Breast epithelium (tissue), 4 donors: Measurements from ENCODE around the gene ASIP. TPM values are rescaled to one million over a fixed set of nuclear protein-coding genes. Genes with fewer than 3 reads are reported as not detected.
"Not testable (repeated sequence)": the region's sequence is repeated elsewhere in the genome, so short reads cannot be mapped to it uniquely, and the experiment has no call there.

Experiments
- DNase-seq, 2 donors: peaks; one replicate each; pipeline ENCODE4 v3.0.0-alpha.2; 2019; ENCODE audit warnings: low spot score in 2 of 2
- H3K27ac ChIP-seq, 2 donors: fragments of 200-600 bp; sonication (generic) in 1 of 2; one replicate each; pipeline ENCODE4 v1.5.1; 2016 to 2019; ENCODE audit warnings: mild to moderate bottlenecking in 1 of 2
- H3K27me3 ChIP-seq, 2 donors: fragments of 200-600 bp; sonication (generic) in 1 of 2; one replicate each; pipeline versions ENCODE4 v1.5.1 to v1.6.0; 2017 to 2019; ENCODE audit warnings: control low read depth in 1 of 2, mild to moderate bottlenecking in 1 of 2
- H3K36me3 ChIP-seq: fragments of 200-600 bp; one replicate; pipeline ENCODE4 v1.5.1; 2019
- H3K4me1 ChIP-seq, 2 donors: fragments of 200-600 bp; sonication (generic); one replicate each; pipeline ENCODE4 v1.5.1; 2016 to 2019; ENCODE audit warnings: control low read depth in 1 of 2
- H3K4me3 ChIP-seq, 3 donors: fragments of 200-600 bp; sonication (generic); 1 replicate in 2 of 3; 2 replicates in 1 of 3; pipeline ENCODE4 v1.5.1; 2016 to 2019; ENCODE audit warnings: mild to moderate bottlenecking in 3 of 3, moderate library complexity in 2 of 3
- H3K9me3 ChIP-seq, 2 donors: fragments of 200-600 bp; sonication (generic) in 1 of 2; one replicate each; pipeline ENCODE4 v1.5.1; 2016 to 2019; ENCODE audit warnings: control low read depth in 1 of 2
- POLR2A ChIP-seq: fragments of 450-650 bp; IDR thresholded peaks from one replicate; pipeline ENCODE4 v1.6.1; 2016; ENCODE audit warnings: antibody characterized with exemption, mild to moderate bottlenecking, moderate library complexity
- POLR2AphosphoS5 ChIP-seq, 3 donors: sonication (generic); formaldehyde crosslinking; IDR thresholded peaks; one replicate each; pipeline ENCODE4 v1.6.1; 2017; ENCODE audit warnings: antibody characterized with exemption in 3 of 3
- intact Hi-C: fragments of 100-400 bp; cut with DNase I; formaldehyde crosslinking; loops from one replicate; pipeline ENCODE4 v1.15.1; 2023; ENCODE audit warnings: low total_unique reads
- total RNA-seq, 3 donors: library from RNA; depleted of rRNA; stranded (reverse); fragments of >200 nt; gene quantifications; one replicate each; pipeline ENCODE4 v1.1.0, GENCODE V29; 2016
- TF ChIP-seq, protein P1 (sequence below), 3 donors: fragments of 450-650 bp; IDR thresholded peaks; one replicate each; pipeline ENCODE4 v1.5.1; 2016 to 2017; ENCODE audit warnings: antibody characterized with exemption in 3 of 3, mild to moderate bottlenecking in 3 of 3, moderate library complexity in 3 of 3

ASIP gene
- total RNA-seq, 3 donors from 2014 or later, result 0.96 TPM; not detected in 2

DNA sequence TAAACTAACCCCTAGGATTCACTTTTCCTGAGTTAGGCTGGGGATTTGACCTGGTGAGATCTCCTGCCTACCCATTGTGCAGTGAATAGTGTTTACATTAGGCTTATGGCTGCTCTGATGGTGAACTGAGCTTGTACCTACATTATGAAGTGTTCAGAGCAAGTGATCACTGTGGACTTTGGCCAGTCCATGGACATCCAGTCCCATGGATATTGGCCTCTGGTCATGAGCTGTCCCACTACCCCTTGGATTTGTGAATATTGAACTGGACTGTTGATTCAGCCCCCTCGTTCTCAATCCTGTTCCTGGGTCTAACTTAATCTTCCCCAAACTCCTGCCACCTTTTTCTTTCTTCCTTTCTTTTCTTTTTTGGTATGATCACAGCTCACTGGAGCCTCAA, 13.8 kb downstream of the ASIP start:
- TF ChIP-seq POLR2AphosphoS5 (IDR thresholded peaks at IDR 0.05) (no peak), POLR2A (no peak)
- TF ChIP-seq, protein P1, sequence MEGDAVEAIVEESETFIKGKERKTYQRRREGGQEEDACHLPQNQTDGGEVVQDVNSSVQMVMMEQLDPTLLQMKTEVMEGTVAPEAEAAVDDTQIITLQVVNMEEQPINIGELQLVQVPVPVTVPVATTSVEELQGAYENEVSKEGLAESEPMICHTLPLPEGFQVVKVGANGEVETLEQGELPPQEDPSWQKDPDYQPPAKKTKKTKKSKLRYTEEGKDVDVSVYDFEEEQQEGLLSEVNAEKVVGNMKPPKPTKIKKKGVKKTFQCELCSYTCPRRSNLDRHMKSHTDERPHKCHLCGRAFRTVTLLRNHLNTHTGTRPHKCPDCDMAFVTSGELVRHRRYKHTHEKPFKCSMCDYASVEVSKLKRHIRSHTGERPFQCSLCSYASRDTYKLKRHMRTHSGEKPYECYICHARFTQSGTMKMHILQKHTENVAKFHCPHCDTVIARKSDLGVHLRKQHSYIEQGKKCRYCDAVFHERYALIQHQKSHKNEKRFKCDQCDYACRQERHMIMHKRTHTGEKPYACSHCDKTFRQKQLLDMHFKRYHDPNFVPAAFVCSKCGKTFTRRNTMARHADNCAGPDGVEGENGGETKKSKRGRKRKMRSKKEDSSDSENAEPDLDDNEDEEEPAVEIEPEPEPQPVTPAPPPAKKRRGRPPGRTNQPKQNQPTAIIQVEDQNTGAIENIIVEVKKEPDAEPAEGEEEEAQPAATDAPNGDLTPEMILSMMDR (IDR thresholded peaks at IDR 0.05), result no peak
- no peak overlapping the region for H3K4me3 ChIP-seq

DNA sequence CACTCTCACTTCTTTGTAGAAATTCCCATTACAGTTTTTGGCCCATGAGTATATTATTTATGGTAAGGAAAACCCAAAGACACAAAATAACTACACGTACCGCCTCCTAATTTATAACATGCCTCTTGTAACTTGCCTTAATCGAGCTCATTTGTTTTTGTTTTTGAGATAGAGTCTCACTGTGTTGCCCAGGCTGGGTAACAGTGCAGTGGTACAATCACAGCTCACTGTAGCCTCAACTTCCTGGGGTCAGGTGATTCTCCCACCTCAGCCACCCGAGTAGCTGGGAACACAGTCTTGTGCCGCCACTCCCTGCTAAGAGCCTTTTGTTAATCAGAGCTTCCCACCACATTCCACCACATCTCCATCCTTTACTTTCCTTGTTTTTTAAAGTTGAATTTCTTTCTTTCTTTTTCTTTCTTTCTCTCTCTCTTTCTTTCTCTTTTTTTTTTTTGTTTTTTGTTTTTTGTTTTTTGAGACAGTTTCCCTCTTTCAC, 15.5 kb downstream of the ASIP start:
- intact Hi-C loops, result no loop called here
- H3K4me1 ChIP-seq, result no peaks in the 10 kb centered on the region
- no peak for DNase-seq
- H3K27ac ChIP-seq, result no peak overlapping the region
- H3K4me3 ChIP-seq, result no peak overlapping the region
- TF ChIP-seq POLR2AphosphoS5 (IDR thresholded peaks at IDR 0.05) (no peak), POLR2A (no peak)
- TF ChIP-seq, protein P1 (IDR thresholded peaks at IDR 0.05), result no peak
- no peaks in the 10 kb centered on the region for H3K27me3 ChIP-seq
- no peaks in the 10 kb centered on the region for H3K36me3 ChIP-seq
- H3K9me3 ChIP-seq, result no peaks in the 10 kb centered on the region

More for the DNA sequence above, 13.8 kb downstream of the ASIP start:
- no peak for DNase-seq
- Histone ChIP-seq H3K9me3 (no peaks in the 10 kb centered on the region), H3K36me3 (no peaks in the 10 kb centered on the region), H3K4me1 (no peaks in the 10 kb centered on the region), H3K27me3 (no peaks in the 10 kb centered on the region), H3K27ac (no peak overlapping the region)
- intact Hi-C loops, result no loop called here

DNA sequence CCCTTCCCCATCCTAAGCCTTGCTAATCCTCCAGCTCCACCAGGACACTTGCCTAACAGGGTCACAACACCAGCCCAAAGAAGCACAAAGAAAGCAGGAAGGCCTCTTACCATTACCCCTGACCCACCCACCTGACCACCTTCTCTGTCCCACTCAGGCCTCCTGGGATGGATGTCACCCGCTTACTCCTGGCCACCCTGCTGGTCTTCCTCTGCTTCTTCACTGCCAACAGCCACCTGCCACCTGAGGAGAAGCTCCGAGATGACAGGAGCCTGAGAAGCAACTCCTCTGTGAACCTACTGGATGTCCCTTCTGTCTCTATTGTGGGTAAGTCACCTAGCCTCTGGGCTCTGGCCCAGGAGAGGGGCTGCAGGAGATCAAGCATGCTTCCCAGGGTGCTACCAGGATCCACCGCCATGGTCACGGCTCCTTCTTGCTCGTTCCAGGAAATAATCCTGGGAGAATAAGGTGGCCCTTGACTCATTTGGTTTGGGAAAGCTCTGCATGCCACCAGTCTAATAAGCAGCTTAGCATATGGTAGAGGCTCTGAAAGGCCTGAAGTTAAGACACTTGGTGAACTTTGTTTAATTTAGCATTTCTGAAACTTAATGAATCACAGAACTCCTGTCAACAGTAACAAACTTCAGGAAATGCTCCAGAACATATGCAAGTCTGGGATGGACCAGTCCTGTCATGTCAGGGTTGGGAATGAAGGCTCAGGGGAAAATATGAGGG, 19.2 kb downstream of the ASIP start:
- intact Hi-C loops, result no loop called here
- Histone ChIP-seq H3K27ac (no peak overlapping the region), H3K9me3 (no peaks in the 10 kb centered on the region), H3K27me3 (no peaks in the 10 kb centered on the region), H3K4me1 (no peaks in the 10 kb centered on the region), H3K4me3 (no peak overlapping the region), H3K36me3 (no peaks in the 10 kb centered on the region)
- TF ChIP-seq, protein P1 (IDR thresholded peaks at IDR 0.05), result no peak
- TF ChIP-seq POLR2AphosphoS5 (IDR thresholded peaks at IDR 0.05), result no peak
- no peak for TF ChIP-seq POLR2A
- no peak for DNase-seq

DNA sequence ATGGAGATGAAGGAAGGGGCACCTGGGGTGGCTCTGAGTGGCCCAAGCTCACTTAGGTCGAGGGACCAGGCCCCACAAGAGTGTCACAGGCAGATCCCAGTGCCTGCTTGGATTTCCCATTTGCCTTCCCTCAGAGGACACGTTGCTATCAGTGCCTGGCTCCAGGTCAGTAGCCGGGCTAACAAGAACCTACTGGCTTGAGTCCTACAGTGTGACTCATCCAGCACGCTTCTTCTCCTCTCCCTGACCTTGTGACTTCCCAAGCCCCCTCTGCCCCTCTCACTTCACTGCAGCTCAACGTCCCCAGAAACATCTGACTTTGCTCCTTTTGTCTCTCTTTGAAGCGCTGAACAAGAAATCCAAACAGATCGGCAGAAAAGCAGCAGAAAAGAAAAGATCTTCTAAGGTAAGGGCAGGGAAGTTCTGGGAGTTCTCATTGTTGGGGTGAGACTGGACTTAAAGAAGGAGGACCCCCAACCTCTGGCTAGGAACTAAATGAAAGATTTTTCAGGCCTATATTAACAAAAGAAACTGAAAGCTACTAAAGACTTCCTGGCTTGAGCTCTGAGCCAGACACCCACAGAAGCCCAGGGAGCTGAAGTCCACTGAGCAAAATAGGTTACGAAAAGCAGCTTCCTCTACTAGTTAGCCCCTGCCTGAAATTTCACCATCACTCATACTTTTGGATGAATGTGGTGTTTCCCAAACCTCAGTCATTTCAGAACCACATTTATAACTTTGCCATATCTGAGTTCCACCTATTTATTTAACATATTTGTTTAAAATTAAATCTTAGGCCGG, 21.5 kb downstream of the ASIP start:
- DNase-seq, result no peak
- H3K4me3 ChIP-seq, result no peak overlapping the region
- H3K27ac ChIP-seq, result peak overlapping the region; percentile 63 to 82
- H3K4me1 ChIP-seq, result no peaks in the 10 kb centered on the region
- no peak for TF ChIP-seq POLR2A
- TF ChIP-seq POLR2AphosphoS5 (IDR thresholded peaks at IDR 0.05), result peak in 1 of 3 donors; percentile 28
- TF ChIP-seq, protein P1 (IDR thresholded peaks at IDR 0.05), result no peak
- intact Hi-C loops, result no loop called here
- H3K27me3 ChIP-seq, result no peaks in the 10 kb centered on the region
- H3K9me3 ChIP-seq, result no peaks in the 10 kb centered on the region
- no peaks in the 10 kb centered on the region for H3K36me3 ChIP-seq

DNA sequence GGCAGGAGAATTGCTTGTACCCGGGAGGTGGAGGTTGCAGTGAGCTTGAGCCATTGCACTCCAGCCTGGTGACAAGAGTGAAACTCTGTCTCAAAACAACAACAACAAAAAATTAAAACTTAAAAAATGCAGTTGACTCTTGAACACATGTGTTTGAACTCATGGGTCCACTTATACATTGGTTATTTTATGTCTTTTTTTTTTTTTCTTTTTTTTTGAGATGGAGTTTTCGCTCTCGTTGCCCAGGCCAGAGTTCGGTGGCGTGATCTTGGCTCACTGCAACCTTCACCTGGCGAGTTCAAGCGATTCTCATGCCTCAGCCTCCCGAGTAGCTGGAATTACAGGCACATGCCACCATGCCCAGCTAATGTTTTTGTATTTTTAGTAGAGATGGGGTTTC, 22.2 kb downstream of the ASIP start:
- H3K4me3 ChIP-seq, H3K4me1 ChIP-seq, intact Hi-C loops, H3K27me3 ChIP-seq, H3K9me3 ChIP-seq, H3K36me3 ChIP-seq, DNase-seq: not testable (repeated sequence)
- H3K27ac ChIP-seq, result peak overlapping the region; percentile 53 to 63
